ENCODE measurements around the gene ZSWIM5.
"Not testable (repeated sequence)": the region's sequence is repeated elsewhere in the genome, so short reads cannot be mapped to it uniquely, and the experiment has no call there.

ZSWIM5 gene

DNA sequence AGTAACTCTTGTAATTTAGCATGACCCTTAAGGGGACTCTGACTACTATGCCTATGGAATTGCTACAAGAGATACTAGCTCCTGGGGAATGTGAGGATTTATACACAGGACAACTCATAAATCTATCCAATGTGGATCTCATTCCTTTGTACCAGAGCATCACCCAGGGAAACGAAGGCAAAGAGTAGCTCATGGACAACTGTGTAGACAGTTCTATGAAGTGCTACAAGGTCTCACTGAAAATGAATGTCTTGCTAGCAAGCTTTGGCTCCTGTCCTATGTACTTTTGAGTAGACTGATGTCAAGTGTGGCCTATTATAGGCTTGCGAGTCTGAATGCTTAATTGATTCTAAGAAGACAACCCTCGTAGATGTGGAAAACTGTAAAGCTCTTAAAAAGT, 93.7 kb downstream of the ZSWIM5 start:
- no peak for TF ChIP-seq CTCF (IDR thresholded peaks at IDR 0.05; ENCODE audit: low read depth, low read length, missing control alignments)
- DNase-seq (ENCODE audit: low read depth) = no peak
- H3K4me3 ChIP-seq (ENCODE audit: low read depth, low read length) = no peak overlapping the region

GRCh38 chr1:45111239-45111638, 95.2 kb downstream of the ZSWIM5 start:
- DNase-seq (ENCODE audit: low read depth) = no peak
- no peak overlapping the region for H3K4me3 ChIP-seq (ENCODE audit: low read depth, low read length)
- no peak for TF ChIP-seq CTCF (IDR thresholded peaks at IDR 0.05; ENCODE audit: low read depth, low read length, missing control alignments)

GRCh38 chr1:45107782-45108181, 98.6 kb downstream of the ZSWIM5 start:
- TF ChIP-seq CTCF (IDR thresholded peaks at IDR 0.05; ENCODE audit: low read depth, low read length, missing control alignments) = no peak
- H3K4me3 ChIP-seq (ENCODE audit: low read depth, low read length) = no peak overlapping the region
- DNase-seq (ENCODE audit: low read depth) = no peak

DNA sequence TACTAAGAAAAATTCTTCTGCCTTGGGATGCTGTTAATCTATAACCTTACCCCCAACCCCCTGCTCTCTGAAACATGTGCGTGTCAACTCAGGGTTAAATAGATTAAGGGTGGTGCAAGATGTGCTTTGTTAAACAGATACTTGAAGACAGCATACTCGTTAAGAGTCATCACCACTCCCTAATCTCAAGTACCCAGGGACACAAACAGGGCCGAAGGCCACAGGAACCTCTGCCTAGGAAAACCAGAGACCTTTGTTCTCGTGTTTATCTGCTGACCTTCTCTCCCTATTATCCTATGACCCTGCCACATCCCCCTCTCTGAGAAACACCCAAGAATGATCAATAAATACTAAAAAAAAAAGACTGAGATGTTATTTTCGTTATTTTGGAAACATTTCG, 99.5 kb downstream of the ZSWIM5 start:
- not testable (repeated sequence) for DNase-seq (ENCODE audit: low read depth); H3K4me3 ChIP-seq (ENCODE audit: low read depth, low read length)

DNA sequence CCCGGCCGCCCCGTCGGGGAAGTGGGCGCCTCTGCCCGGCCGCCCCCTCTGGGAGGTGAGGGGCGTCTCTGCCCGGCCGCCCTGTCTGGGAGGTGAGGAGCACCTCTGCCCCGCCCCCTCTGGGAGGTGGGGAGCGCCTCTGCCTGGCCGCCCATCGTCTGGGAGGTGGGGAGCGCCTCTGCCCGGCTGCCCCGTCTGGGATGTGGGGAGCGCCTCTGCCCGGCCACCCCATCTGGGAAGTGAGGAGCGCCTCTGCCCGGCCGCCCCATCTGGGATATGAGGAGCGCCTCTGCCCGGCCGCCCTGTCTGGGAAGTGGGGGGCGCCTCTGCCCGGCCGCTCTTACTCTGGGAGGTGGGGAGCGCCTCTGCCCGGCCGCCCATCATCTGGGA, 100.3 kb downstream of the ZSWIM5 start:
- not testable (repeated sequence) for H3K4me3 ChIP-seq (ENCODE audit: low read depth, low read length); DNase-seq (ENCODE audit: low read depth)

- not testable (repeated sequence) for DNase-seq (ENCODE audit: low read depth); H3K4me3 ChIP-seq (ENCODE audit: low read depth, low read length)
Measured at GRCh38 chr1:45105486-45106155, 100.8 kb downstream of the ZSWIM5 start.

GRCh38 chr1:45103534-45103933, 102.9 kb downstream of the ZSWIM5 start:
- H3K4me3 ChIP-seq (ENCODE audit: low read depth, low read length) = no peak overlapping the region
- DNase-seq (ENCODE audit: low read depth) = no peak
- no peak for TF ChIP-seq CTCF (IDR thresholded peaks at IDR 0.05; ENCODE audit: low read depth, low read length, missing control alignments)

GRCh38 chr1:45101947-45102346, 104.5 kb downstream of the ZSWIM5 start:
- DNase-seq (ENCODE audit: low read depth) = no peak
- TF ChIP-seq CTCF (IDR thresholded peaks at IDR 0.05; ENCODE audit: low read depth, low read length, missing control alignments) = no peak
- no peak overlapping the region for H3K4me3 ChIP-seq (ENCODE audit: low read depth, low read length)

DNA sequence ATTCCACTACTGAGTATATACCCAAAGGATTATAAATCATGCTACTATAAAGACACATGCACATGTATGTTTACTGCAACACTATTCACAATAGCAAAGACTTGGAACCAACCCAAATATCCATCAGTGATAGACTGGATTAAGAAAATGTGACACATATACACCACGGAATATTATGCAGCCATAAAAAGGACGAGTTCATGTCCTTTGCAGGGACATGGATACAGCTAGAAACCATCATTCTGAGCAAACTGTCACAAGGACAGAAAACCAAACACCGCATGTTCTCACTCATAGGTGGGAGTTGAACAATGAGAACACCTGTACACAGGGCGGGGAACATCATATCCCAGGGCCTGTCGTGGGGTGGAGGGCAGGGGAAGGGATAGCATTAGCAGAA, 104.9 kb downstream of the ZSWIM5 start:
- not testable (repeated sequence) for DNase-seq (ENCODE audit: low read depth); H3K4me3 ChIP-seq (ENCODE audit: low read depth, low read length)
